HG02678 (cell line): ENCODE data around the gene RCAN1.
"Not testable (repeated sequence)": the region's sequence is repeated elsewhere in the genome, so short reads cannot be mapped to it uniquely, and the experiment has no call there.

Source experiments
- ATAC-seq: cut with Tn5 transposase; IDR thresholded peaks from one replicate; pipeline ENCODE4 v1.9.1; 2021; ENCODE audit warnings: mild to moderate bottlenecking, moderate library complexity; ENCODE audit not compliant: unreplicated experiment

The RCAN1 gene

GRCh38 chr21:34571994-34572393, 42.9 kb downstream of the RCAN1 start:
- ATAC-seq: no peak

- ATAC-seq: no peak
Measured at GRCh38 chr21:34570313-34570712, 44.6 kb downstream of the RCAN1 start.

GRCh38 chr21:34569381-34569979, 45.4 kb downstream of the RCAN1 start:
- no peak for ATAC-seq

GRCh38 chr21:34568801-34569200, 46.1 kb downstream of the RCAN1 start:
- ATAC-seq: not testable (repeated sequence)

GRCh38 chr21:34567604-34568155, 47.2 kb downstream of the RCAN1 start:
- no peak for ATAC-seq

- ATAC-seq: no peak
Measured at GRCh38 chr21:34565238-34565637, 49.7 kb downstream of the RCAN1 start.

GRCh38 chr21:34563370-34563769, 51.5 kb downstream of the RCAN1 start:
- not testable (repeated sequence) for ATAC-seq

- ATAC-seq: no peak
Measured at GRCh38 chr21:34561806-34562205, 53.1 kb downstream of the RCAN1 start.

GRCh38 chr21:34560609-34561008, 54.3 kb downstream of the RCAN1 start:
- no peak for ATAC-seq

GRCh38 chr21:34560021-34560420, 54.9 kb downstream of the RCAN1 start:
- ATAC-seq: no peak

- no peak for ATAC-seq
Measured at GRCh38 chr21:34559089-34559631, 55.8 kb downstream of the RCAN1 start.

GRCh38 chr21:34558166-34558565, 56.7 kb downstream of the RCAN1 start:
- no peak for ATAC-seq

GRCh38 chr21:34557261-34557660, 57.7 kb downstream of the RCAN1 start:
- no peak for ATAC-seq

- not testable (repeated sequence) for ATAC-seq
Measured at GRCh38 chr21:34554670-34555069, 60.2 kb downstream of the RCAN1 start.

- no peak for ATAC-seq
Measured at GRCh38 chr21:34554227-34554626, 60.7 kb downstream of the RCAN1 start.

- no peak for ATAC-seq
Measured at GRCh38 chr21:34553151-34553952, 61.6 kb downstream of the RCAN1 start.

- ATAC-seq: no peak
Measured at GRCh38 chr21:34552360-34553098, 62.4 kb downstream of the RCAN1 start.

GRCh38 chr21:34550182-34550799, 64.6 kb downstream of the RCAN1 start:
- ATAC-seq: no peak

GRCh38 chr21:34548781-34549376, 66.0 kb downstream of the RCAN1 start:
- no peak for ATAC-seq

GRCh38 chr21:34546542-34546941, 68.4 kb downstream of the RCAN1 start:
- ATAC-seq: no peak
